Measurements from ENCODE around the gene KCNB1.
"Not testable (repeated sequence)": the region's sequence is repeated elsewhere in the genome, so short reads cannot be mapped to it uniquely, and the experiment has no call there.

KCNB1 gene

DNA sequence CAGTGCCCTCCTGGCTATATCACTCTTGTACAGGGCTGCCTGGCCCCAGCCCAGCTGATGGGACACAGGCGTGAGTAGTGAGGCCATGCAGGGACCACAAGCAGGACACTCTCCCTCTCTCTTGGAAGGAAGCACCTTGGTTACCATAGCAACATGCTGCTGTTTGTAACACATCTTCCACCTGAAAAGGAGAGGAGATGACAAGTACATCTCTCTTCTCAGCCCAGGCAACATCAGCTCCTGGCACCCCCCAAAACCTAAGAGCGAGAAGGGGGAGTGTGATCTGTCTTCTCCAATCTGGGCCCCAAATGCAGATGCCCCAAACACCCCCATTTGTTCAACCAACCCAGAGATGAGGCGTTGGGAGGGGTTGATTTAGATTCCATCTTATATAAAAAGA is 49.9 kb downstream of the KCNB1 start:
- no peak for DNase-seq

DNA sequence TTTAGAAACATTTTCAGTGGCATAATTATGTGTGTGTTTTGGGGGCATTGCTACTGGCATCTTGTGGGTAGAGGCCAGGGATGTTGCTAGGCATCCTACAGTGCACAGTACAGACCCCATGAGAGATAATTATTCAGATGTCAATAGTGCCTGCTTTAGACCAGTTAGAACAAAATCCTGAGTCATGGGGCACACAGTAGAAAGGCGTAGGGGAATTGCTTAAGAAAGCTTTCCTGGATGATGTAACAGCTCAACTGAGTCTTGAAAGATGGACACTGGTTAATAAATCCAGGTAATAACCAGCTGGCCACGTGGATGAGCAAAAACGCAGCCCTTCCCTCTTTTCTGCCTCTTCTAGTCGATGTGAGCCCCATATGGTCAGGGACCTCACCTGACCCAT is 51.1 kb downstream of the KCNB1 start:
- DNase-seq = no peak

DNA sequence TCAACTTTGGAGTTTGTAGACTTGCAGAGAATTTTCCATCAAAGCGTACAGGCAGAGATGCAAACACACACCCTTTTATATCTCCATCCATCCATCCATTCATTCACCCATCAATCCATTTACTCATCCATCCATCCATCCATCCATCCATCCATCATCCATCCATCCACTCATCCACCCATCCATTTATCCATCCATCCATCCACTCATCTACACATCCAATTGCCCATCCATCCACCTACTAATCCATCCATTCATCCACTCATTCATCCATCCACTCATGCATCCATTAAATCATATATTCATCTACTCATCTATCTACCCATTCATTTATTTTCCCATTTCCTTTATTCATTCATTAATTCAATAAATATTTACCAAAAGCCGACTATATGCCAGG is 52.1 kb downstream of the KCNB1 start:
- DNase-seq = no peak

DNA sequence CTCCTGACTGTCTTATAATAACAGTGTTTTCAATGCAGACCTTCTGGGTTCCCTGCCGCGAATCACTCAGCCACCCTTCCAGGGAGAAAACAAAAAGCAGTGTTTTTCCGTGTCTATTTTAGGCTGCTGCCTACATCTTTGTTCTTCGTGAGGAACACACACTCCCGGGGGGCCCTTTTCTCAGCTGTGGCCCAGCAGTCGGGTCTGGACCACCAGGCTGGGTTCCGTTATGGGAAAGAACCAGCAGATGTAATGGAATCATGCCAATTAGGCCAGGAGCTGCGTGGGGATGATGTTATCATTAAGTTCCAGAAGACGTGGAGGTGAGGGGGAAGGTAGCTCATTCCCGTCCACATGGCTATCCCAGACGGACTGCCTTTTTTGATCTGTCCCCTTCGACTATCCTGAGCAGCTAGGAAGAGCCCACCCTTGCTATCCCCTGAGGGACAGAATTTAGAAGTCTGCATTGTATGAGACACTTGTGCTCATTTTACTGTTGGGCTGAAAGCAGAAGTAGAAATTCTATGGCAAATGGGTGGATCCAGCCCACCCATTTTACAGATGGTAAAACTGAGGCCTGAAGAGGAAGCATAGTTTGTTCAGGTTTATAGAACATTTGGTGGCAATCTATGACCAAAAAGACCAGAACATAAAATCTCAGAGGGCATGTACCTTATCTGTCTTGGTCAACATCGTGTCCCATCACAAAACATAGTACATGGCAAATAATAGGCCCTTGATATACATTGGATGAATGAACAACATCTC is 54.5 kb downstream of the KCNB1 start:
- DNase-seq = no peak

DNA sequence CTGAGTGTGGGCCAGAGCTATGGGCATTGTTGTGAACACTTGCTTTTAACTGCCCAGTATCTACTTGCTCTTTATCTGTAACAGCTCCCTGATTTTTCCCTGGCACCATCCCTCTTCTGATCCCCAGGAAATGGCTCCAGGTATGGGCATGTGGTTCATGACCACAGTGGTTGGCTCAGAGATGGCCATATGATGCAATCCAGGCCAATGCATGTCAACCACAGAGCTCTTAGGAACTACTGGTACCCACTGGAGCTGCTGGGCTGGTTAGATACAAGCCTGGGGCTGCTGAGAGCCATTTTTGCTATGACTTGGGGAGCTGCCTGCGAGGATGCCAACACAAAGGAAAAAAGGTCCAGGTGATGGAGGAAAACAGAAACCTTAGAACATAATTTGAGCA is 55.6 kb downstream of the KCNB1 start:
- DNase-seq = no peak

DNA sequence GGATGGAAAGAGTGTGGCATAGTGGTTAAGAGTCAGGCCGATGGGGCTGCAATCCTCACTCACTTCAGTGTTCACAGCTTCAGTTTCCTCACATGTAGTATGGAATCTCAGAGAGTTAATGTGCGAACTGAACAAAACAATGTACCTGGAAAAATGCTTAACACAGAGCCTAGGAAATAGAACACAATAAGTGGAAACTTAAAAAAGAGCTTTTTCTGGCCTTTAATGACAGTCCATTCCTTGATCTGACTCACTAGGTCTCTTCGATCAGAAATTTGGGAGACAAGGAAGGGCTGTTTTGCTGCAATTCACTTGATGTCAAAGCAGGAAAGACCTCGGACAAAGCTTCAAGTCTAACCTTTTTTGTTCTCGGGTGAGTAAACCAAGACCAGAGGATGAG is 56.1 kb downstream of the KCNB1 start:
- no peak for DNase-seq

DNA sequence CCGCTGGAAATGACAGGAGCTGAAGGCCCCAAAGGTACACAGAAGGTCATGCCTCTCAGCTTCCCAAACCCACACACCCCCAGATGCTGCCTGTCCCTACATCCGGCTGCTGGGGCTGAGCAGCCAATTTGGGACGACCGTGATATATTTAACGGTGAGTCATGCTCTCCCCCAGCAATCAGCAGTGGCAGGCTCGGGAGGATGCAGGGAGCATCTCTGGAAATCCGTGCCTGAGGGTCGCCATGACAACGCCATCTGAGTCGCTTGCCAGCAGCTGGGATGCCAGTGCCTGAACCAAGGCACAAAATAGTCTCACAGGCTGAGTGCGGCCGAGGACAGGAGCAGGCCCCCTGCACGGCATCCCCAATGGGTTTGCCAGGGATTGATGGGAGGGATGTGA is 57.9 kb downstream of the KCNB1 start:
- DNase-seq = no peak

DNA sequence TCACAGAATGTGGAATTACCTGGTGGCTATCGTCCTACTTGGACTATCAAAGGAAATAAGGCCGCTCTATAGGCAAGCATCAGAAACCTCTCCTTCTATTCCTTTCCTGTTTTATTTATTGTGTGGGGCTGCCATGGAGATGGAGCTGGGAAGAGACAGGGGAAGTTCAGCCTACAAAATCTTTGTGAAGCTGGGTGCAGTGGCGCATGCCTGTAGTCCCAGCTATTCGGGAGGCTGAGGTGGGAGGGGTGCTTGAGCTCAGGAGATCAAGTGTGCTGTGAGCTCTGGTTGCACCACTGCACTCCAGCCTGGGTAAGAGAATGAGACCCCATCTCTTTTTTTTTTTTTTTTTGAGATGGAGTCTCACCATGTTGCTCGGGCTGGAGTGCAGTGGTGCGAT is 60.3 kb downstream of the KCNB1 start:
- no peak for DNase-seq

DNA sequence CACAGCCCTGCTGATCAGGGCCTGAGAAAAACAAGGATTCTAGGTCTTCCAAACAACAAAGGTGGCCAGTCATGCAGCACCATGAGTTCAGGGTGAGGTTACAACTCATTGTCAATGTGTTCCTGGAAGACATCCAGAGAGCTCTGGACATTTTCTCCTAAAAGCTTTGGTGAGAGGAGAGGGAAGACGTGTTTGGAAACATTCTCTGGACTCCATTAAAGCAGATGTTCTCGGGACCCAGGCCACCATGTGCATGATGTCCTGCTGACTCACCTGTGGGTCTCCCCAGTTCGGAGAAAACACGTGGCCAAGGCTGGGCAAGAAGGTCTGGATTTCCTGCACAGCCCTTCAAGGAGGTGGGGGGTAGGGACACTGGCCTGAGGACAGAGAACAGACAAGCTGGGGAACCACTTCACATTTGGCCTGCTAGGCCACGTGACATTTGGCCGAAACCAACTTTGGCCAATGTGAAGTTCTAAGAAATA is 61.6 kb downstream of the KCNB1 start:
- no peak for DNase-seq

DNA sequence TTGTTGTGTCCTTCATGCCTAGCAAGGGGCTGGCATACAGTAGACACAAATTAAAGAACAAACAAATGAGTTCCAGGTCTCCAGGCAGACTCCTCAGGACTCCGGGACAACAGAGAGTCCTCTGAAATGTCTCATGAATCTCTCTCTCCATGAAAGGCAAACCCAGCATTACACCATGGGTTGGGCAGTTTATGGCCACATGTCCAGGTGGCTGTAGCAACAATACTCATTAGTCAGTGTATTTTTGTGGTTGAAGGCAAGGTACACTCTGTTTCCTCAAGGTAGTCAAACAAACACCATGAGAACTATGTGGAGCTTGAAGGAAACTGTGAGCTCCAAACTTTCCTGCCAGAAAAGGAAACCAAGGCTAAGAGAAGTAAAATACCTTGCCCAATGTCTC is 62.2 kb downstream of the KCNB1 start:
- no peak for DNase-seq

DNA sequence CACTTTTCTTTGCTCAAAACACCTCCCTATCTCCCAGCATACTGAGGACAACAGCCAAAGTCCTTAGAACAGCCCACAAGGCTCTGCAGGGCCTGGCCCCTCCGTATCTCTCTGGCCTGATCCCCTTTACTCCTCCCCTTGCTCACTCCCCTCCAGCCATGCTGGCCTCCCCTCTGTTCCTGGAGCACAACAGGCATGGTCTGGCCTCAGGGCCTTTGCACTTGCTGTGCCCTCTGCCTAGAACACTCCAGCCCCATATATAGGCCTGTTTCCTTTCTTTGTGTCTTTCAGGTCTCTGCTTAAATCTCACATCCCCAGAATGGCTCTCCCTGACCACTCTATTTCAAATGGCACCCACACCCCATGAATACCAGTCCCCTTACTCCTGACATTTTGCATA is 62.7 kb downstream of the KCNB1 start:
- no peak for DNase-seq

DNA sequence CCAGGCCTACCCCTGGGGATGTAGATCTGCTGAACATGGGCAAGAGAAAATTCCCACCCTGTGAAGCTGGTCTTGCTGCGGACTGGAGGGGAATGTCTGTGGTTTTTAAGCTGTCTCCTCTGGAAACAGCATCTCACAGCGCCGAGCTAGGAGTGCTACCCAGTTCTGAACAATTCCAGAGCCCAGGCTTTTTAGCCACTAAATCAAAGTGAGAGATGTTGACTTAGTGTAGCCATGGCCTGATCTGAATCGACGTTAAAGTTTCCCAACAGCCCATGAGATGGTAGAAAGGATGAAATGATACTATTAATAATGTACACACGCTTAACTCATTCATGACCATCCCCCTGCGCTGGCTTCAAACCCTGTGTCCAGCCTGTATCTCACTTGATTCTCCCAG is 63.7 kb downstream of the KCNB1 start:
- DNase-seq = no peak

DNA sequence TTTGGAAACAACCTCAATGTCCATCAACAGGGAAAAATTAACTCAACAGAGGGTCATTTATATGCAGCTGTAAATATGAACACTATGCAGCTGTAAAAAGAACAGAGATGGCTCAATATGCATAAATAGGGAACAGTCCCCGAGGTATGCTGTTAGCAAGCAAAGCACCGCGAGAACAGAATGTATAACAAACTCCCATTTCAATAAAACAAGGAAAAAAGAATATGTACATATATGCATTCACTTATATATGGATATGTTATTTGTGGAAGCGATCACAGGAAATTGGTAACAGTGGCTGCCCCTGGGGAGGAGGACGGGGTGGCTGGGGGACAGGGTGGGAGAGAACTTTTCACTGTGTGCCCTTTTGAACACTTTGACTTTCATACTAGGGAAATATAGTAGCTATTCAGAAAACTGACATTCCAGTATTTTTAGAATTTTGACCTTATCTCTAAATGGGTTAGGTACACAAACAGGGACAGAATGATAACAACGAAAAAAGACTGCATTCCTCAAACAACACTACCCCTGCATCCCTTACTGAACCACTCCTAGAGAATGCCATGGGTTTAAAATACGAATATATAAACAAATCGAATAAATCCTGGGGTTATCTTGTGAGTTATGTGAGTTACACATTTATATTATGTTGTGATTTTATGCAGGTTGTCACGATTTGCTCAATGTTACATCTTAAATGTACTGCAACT is 64.5 kb downstream of the KCNB1 start:
- DNase-seq = no peak

DNA sequence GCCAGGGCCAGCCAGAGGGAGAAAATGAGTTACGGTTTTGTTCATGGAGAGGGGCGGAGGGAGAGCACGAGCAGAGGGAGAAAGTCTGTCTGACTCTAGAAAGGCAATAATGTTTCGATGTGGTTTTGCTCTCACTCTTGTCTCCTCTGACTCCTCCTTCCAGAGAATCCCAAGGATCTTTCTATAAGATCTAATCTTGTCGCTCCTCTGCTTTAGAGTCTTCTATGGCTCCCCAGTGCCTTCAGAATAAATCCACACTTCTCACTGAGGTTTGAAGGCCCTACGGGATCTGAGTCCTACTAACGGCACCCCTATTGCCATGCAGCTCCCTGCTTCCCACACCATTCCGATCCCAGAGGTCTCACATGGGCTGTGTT is 66.8 kb downstream of the KCNB1 start:
- DNase-seq = no peak

DNA sequence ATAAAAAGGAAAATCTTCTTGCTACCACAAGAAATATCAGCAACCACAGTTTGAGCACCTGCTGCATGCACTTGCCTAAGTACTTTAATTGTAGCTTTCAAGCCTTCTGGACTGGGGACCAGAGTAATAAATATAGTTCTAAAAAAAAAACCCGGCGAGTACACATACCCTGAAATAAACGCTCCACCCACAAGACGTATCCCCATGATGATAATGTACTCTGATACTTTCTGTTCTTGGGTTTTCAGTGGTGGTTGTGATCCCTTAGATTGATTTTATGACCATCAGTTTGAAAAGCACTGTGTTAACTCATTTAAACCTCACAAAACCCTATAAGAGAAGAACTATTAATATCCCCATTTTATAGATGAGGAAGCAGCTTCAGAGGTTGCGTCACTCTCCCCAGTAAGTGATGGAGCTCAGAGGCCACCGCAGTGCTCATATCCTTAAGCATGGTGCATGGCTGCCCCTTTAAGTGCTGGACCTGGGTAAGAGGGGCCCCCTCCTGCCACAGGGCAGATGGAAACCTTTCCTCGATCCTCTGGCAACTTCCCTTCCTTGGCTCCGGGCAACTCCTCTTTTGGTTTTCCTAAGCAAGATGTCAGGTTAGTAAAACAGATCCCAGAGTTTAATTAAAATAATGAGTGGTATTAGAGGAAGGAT is 67.3 kb downstream of the KCNB1 start:
- no peak for DNase-seq

DNA sequence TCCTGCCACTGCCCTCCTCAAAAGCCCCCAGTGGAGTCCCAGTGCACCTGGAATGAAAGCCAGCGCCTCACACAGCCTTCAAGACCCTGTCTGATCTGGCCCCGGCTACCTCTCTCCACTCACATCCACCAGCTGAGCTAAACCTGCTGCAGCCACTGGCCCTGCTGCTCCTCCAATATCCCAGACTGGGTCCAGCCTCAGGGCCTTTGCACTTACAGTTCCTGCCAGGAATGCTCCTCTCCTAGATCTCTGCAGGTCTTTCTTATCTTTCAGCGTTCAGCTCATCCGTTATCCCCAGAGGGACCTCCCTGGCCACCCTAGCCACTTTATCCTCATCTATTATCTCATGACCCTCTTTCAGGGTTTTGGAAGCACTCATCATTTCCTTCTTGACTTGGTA is 68.8 kb downstream of the KCNB1 start:
- DNase-seq = no peak

DNA sequence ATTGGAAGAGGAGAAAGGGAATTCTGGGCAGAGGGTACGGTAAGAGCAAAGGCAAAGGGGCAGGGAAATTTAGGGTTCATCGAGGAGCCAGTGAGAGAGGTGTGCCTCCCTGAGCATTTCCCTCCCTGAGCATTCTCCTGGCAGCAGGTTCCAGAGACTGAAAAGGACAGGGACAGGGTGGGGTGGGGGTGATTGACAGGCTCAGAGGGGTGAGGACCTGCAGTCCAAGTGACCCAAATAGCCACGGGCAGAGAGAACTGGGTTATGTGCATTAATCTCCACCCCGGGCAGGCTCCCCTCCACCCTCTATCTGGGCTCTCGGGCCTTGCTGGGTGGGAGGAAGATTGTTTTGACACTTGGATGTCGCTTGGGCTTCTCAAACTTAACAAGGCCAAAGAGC is 69.5 kb downstream of the KCNB1 start:
- DNase-seq = no peak

DNA sequence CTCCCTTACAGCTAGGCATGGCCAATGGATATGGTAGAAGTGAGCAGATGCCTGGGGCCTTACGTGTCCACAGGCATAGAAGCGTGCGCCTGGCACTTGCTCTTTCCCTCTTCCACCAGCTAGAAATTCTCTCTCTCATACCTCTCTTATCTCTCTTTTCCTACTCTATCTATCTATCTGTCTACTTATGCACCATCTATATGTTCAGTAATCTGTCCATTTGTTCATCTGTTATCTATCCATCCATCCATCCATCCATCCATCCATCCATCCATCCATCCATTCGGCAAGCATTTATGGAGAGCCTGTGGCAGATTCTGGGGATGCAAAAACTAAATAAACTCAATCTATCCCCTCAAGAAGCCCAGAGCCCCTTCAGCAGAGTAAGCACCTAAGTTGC is 70.2 kb downstream of the KCNB1 start:
- no peak for DNase-seq

DNA sequence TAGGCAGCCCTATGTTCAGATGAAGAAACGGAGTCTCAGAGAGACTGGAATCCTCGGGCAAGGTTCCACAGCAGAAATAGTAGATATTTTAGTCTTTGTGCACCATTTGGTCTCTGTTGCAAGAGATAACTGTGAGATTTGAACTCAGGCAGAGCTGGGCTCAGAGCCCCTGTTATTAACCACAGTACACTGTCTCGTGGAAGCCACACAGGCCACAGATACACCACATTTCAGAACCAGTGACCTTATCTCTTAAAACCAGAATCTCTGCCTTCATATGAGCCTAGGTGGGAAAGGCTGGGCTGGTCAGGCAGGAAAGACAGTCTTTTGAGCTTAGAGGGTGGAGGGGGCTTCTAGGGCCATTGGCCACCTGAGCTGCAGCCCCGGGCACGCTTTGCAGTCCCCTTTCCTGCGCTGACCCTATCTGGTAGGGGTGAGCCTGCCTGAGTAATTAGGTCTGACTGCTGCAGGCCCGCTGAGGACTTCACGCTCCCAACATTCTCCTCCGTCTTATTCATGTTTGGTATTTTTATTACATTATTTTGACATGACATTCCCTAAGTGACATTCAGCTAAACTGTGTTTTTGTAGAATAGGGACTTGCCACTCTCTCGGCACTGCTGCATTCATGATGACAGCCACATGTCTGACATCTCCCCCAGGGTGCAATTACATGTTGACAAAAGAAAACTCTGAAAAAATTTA is 71.1 kb downstream of the KCNB1 start:
- no peak for DNase-seq

DNA sequence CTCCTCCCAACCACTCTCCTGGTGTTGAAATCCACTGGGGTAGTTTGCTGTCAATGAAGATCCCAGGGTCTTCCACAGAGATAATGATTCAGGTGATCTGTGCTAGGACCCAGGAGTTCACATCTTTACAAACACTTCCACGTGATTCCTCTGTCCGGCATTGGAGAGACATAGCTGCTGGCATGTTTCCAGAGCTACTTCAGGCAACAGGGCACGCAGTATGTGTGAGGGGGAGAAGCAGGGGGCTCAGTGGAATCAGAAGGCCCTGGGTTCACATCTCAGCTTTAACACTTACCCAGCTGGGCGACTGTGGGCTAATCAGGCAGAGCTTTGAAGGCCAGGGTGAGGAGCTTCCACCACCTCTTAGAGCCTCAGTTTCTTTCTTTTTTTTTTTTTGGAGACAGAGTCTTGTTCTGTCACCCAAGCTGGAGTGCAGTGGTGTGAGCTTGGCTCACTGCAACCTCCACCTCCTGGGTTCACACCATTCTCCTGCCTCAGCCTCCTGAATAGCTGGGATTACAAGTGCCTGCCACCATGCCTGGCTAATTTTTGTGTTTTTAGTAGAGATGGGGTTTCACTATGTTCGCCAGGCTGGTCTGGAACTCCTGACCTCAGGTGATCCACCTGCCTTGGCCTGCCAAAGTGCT is 72.4 kb downstream of the KCNB1 start:
- not testable (repeated sequence) for DNase-seq

DNA sequence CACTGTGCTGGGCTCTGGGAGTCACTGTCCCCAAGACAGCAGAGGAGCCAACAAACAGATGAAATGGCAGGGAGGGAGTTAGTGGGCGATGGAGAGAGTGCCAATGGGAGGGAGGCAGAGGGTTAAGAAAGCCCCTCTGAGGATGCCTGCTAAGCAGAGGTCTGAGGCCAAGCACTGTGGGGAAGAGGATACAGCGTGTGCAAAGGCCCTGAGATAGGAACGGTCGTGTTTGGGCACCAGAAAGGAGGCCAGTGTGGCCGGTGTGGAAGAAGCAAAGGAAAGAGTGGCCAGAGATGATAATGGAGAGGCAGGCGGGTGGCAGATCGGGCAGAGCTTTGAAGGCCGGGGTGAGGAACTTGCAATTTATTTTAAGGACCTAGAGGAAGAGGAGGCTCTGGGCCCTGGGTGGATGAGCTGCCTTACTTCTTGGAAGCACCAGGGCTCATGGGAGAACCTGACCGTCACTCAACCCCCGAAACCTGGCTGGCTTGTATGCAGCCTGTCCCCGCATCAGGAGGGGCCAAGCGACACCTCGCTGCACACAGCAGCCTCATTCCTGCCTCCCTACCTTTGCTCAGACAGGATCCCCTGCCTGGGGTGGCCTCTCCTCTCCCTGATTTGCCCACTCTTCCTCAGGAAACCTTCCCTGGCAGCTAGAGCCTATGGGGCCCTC is 73.0 kb downstream of the KCNB1 start:
- no peak for DNase-seq

DNA sequence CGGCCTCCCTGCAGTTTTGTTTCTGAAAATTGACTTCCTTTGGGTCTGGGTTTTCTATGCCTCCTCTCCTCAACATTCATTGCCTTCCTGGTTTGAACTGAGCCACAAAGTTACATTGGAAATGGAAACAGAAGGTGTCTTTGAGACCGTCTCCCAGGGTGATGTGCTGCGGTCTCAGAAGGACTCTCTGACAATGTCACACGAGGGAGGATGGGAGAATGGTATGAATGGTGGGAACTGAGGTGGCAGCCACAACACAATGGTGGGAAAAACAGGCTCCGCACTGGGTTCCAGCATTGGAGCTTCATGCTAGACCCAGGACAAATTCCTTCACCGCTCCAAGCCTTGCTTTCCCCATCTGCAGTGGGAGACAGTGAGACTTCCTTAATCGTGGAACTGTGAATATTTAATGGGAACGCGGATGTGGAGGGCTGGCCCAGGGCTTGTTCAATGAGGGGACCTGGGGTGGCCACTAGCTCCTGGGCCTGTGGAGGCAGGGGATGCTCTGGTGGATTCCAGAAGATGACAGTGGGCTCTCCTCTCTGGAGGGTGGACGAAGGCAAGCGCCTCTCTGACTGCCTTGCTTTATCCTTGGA is 73.9 kb downstream of the KCNB1 start:
- no peak for DNase-seq
